ENCODE results near the gene PTPRK.

PTPRK gene

GRCh38 chr6:128118401-128118800, 402.0 kb downstream of the PTPRK start:
- no peak overlapping the region for H3K4me3 ChIP-seq (ENCODE audit: low read depth in 1 of 2, low read length in 2 of 2)
- H3K4me1 ChIP-seq (ENCODE audit: control insufficient read depth in 1 of 2, insufficient read depth in 2 of 2, low read length in 2 of 2) = peaks cover 0 to 8% of the 10 kb centered on the region in 2 donors
- H3K9me3 ChIP-seq (ENCODE audit: control insufficient read depth in 1 of 2, low read length in 2 of 2) = no peaks in the 10 kb centered on the region

GRCh38 chr6:128117916-128118315, 402.5 kb downstream of the PTPRK start:
- H3K4me3 ChIP-seq (ENCODE audit: low read depth in 1 of 2, low read length in 2 of 2) = no peak overlapping the region
- no peaks in the 10 kb centered on the region for H3K9me3 ChIP-seq (ENCODE audit: control insufficient read depth in 1 of 2, low read length in 2 of 2)
- no peaks in the 10 kb centered on the region for H3K27me3 ChIP-seq (ENCODE audit: control insufficient read depth in 1 of 2, insufficient read depth in 2 of 2, low read length in 2 of 2)
- peaks cover 2 to 8% of the 10 kb centered on the region in 2 donors for H3K4me1 ChIP-seq (ENCODE audit: control insufficient read depth in 1 of 2, insufficient read depth in 2 of 2, low read length in 2 of 2)
- no peak overlapping the region for H3K9ac ChIP-seq (ENCODE audit: low read depth in 1 of 2, low read length in 2 of 2)
- H3K36me3 ChIP-seq (ENCODE audit: control insufficient read depth in 1 of 2, insufficient read depth in 2 of 2, low read length in 2 of 2) = peaks cover 0 to 3% of the 10 kb centered on the region in 2 donors
- no peak overlapping the region for H3K27ac ChIP-seq (ENCODE audit: low read depth, low read length)

More at GRCh38 chr6:128118401-128118800, 402.0 kb downstream of the PTPRK start:
- no peak overlapping the region for H3K27ac ChIP-seq (ENCODE audit: low read depth, low read length)
- H3K36me3 ChIP-seq (ENCODE audit: control insufficient read depth in 1 of 2, insufficient read depth in 2 of 2, low read length in 2 of 2) = peaks cover 0 to 3% of the 10 kb centered on the region in 2 donors
- no peak overlapping the region for H3K9ac ChIP-seq (ENCODE audit: low read depth in 1 of 2, low read length in 2 of 2)
- H3K27me3 ChIP-seq (ENCODE audit: control insufficient read depth in 1 of 2, insufficient read depth in 2 of 2, low read length in 2 of 2) = no peaks in the 10 kb centered on the region

GRCh38 chr6:128114164-128114563, 406.2 kb downstream of the PTPRK start:
- Histone ChIP-seq H3K4me3 (ENCODE audit: low read depth in 1 of 2, low read length in 2 of 2) (no peak overlapping the region), H3K4me1 (ENCODE audit: control insufficient read depth in 1 of 2, insufficient read depth in 2 of 2, low read length in 2 of 2) (peaks cover 0 to 10% of the 10 kb centered on the region in 2 donors), H3K36me3 (ENCODE audit: control insufficient read depth in 1 of 2, insufficient read depth in 2 of 2, low read length in 2 of 2) (peaks cover 0 to 3% of the 10 kb centered on the region in 2 donors), H3K27me3 (ENCODE audit: control insufficient read depth in 1 of 2, insufficient read depth in 2 of 2, low read length in 2 of 2) (no peaks in the 10 kb centered on the region), H3K9me3 (ENCODE audit: control insufficient read depth in 1 of 2, low read length in 2 of 2) (no peaks in the 10 kb centered on the region), H3K27ac (ENCODE audit: low read depth, low read length) (no peak overlapping the region), H3K9ac (ENCODE audit: low read depth in 1 of 2, low read length in 2 of 2) (no peak overlapping the region)

- Histone ChIP-seq H3K9ac (ENCODE audit: low read depth in 1 of 2, low read length in 2 of 2) (peak overlapping the region; percentile 16 to 37), H3K4me3 (ENCODE audit: low read depth in 1 of 2, low read length in 2 of 2) (peak overlapping the region; percentile 56 to 62), H3K27ac (ENCODE audit: low read depth, low read length) (no peak overlapping the region), H3K9me3 (ENCODE audit: control insufficient read depth in 1 of 2, low read length in 2 of 2) (no peaks in the 10 kb centered on the region), H3K27me3 (ENCODE audit: control insufficient read depth in 1 of 2, insufficient read depth in 2 of 2, low read length in 2 of 2) (no peaks in the 10 kb centered on the region), H3K36me3 (ENCODE audit: control insufficient read depth in 1 of 2, insufficient read depth in 2 of 2, low read length in 2 of 2) (no peaks in the 10 kb centered on the region), H3K4me1 (ENCODE audit: control insufficient read depth in 1 of 2, insufficient read depth in 2 of 2, low read length in 2 of 2) (peaks cover 0 to 10% of the 10 kb centered on the region in 2 donors)
Measured at GRCh38 chr6:128112494-128112893, 407.9 kb downstream of the PTPRK start.

GRCh38 chr6:128111096-128111495, 409.3 kb downstream of the PTPRK start:
- Histone ChIP-seq H3K4me3 (ENCODE audit: low read depth in 1 of 2, low read length in 2 of 2) (no peak overlapping the region), H3K27ac (ENCODE audit: low read depth, low read length) (no peak overlapping the region), H3K4me1 (ENCODE audit: control insufficient read depth in 1 of 2, insufficient read depth in 2 of 2, low read length in 2 of 2) (peaks cover 0 to 10% of the 10 kb centered on the region in 2 donors), H3K9ac (ENCODE audit: low read depth in 1 of 2, low read length in 2 of 2) (no peak overlapping the region), H3K36me3 (ENCODE audit: control insufficient read depth in 1 of 2, insufficient read depth in 2 of 2, low read length in 2 of 2) (no peaks in the 10 kb centered on the region), H3K27me3 (ENCODE audit: control insufficient read depth in 1 of 2, insufficient read depth in 2 of 2, low read length in 2 of 2) (no peaks in the 10 kb centered on the region), H3K9me3 (ENCODE audit: control insufficient read depth in 1 of 2, low read length in 2 of 2) (no peaks in the 10 kb centered on the region)

GRCh38 chr6:128107682-128108081, 412.7 kb downstream of the PTPRK start:
- no peaks in the 10 kb centered on the region for H3K36me3 ChIP-seq (ENCODE audit: control insufficient read depth in 1 of 2, insufficient read depth in 2 of 2, low read length in 2 of 2)

GRCh38 chr6:128099571-128100197, 420.7 kb downstream of the PTPRK start:
- Histone ChIP-seq H3K4me3 (ENCODE audit: low read depth in 1 of 2, low read length in 2 of 2) (no peak overlapping the region), H3K36me3 (ENCODE audit: control insufficient read depth in 1 of 2, insufficient read depth in 2 of 2, low read length in 2 of 2) (no peaks in the 10 kb centered on the region), H3K4me1 (ENCODE audit: control insufficient read depth in 1 of 2, insufficient read depth in 2 of 2, low read length in 2 of 2) (no peaks in the 10 kb centered on the region), H3K9me3 (ENCODE audit: control insufficient read depth in 1 of 2, low read length in 2 of 2) (no peaks in the 10 kb centered on the region), H3K27me3 (ENCODE audit: control insufficient read depth in 1 of 2, insufficient read depth in 2 of 2, low read length in 2 of 2) (no peaks in the 10 kb centered on the region), H3K27ac (ENCODE audit: low read depth, low read length) (no peak overlapping the region), H3K9ac (ENCODE audit: low read depth in 1 of 2, low read length in 2 of 2) (no peak overlapping the region)

More at GRCh38 chr6:128107682-128108081, 412.7 kb downstream of the PTPRK start:
- Histone ChIP-seq H3K4me3 (ENCODE audit: low read depth in 1 of 2, low read length in 2 of 2) (no peak overlapping the region), H3K27ac (ENCODE audit: low read depth, low read length) (no peak overlapping the region), H3K9me3 (ENCODE audit: control insufficient read depth in 1 of 2, low read length in 2 of 2) (no peaks in the 10 kb centered on the region), H3K27me3 (ENCODE audit: control insufficient read depth in 1 of 2, insufficient read depth in 2 of 2, low read length in 2 of 2) (no peaks in the 10 kb centered on the region), H3K4me1 (ENCODE audit: control insufficient read depth in 1 of 2, insufficient read depth in 2 of 2, low read length in 2 of 2) (peaks cover 0 to 6% of the 10 kb centered on the region in 2 donors), H3K9ac (ENCODE audit: low read depth in 1 of 2, low read length in 2 of 2) (no peak overlapping the region)

GRCh38 chr6:128098000-128098581, 422.3 kb downstream of the PTPRK start:
- no peaks in the 10 kb centered on the region for H3K36me3 ChIP-seq (ENCODE audit: control insufficient read depth in 1 of 2, insufficient read depth in 2 of 2, low read length in 2 of 2)
- H3K9ac ChIP-seq (ENCODE audit: low read depth in 1 of 2, low read length in 2 of 2) = no peak overlapping the region
- H3K9me3 ChIP-seq (ENCODE audit: control insufficient read depth in 1 of 2, low read length in 2 of 2) = no peaks in the 10 kb centered on the region
- no peak overlapping the region for H3K27ac ChIP-seq (ENCODE audit: low read depth, low read length)
- no peak overlapping the region for H3K4me3 ChIP-seq (ENCODE audit: low read depth in 1 of 2, low read length in 2 of 2)
- no peaks in the 10 kb centered on the region for H3K4me1 ChIP-seq (ENCODE audit: control insufficient read depth in 1 of 2, insufficient read depth in 2 of 2, low read length in 2 of 2)
- no peaks in the 10 kb centered on the region for H3K27me3 ChIP-seq (ENCODE audit: control insufficient read depth in 1 of 2, insufficient read depth in 2 of 2, low read length in 2 of 2)

- Histone ChIP-seq H3K4me1 (ENCODE audit: control insufficient read depth in 1 of 2, insufficient read depth in 2 of 2, low read length in 2 of 2) (no peaks in the 10 kb centered on the region), H3K9me3 (ENCODE audit: control insufficient read depth in 1 of 2, low read length in 2 of 2) (no peaks in the 10 kb centered on the region), H3K27me3 (ENCODE audit: control insufficient read depth in 1 of 2, insufficient read depth in 2 of 2, low read length in 2 of 2) (no peaks in the 10 kb centered on the region), H3K4me3 (ENCODE audit: low read depth in 1 of 2, low read length in 2 of 2) (no peak overlapping the region), H3K9ac (ENCODE audit: low read depth in 1 of 2, low read length in 2 of 2) (no peak overlapping the region), H3K36me3 (ENCODE audit: control insufficient read depth in 1 of 2, insufficient read depth in 2 of 2, low read length in 2 of 2) (no peaks in the 10 kb centered on the region), H3K27ac (ENCODE audit: low read depth, low read length) (no peak overlapping the region)
Measured at GRCh38 chr6:128097009-128097408, 423.4 kb downstream of the PTPRK start.

- no peaks in the 10 kb centered on the region for H3K27me3 ChIP-seq (ENCODE audit: control insufficient read depth in 1 of 2, insufficient read depth in 2 of 2, low read length in 2 of 2)
- H3K36me3 ChIP-seq (ENCODE audit: control insufficient read depth in 1 of 2, insufficient read depth in 2 of 2, low read length in 2 of 2) = no peaks in the 10 kb centered on the region
- H3K4me3 ChIP-seq (ENCODE audit: low read depth in 1 of 2, low read length in 2 of 2) = no peak overlapping the region
- H3K9ac ChIP-seq (ENCODE audit: low read depth in 1 of 2, low read length in 2 of 2) = no peak overlapping the region
- H3K4me1 ChIP-seq (ENCODE audit: control insufficient read depth in 1 of 2, insufficient read depth in 2 of 2, low read length in 2 of 2) = no peaks in the 10 kb centered on the region
- no peak overlapping the region for H3K27ac ChIP-seq (ENCODE audit: low read depth, low read length)
- no peaks in the 10 kb centered on the region for H3K9me3 ChIP-seq (ENCODE audit: control insufficient read depth in 1 of 2, low read length in 2 of 2)
Measured at GRCh38 chr6:128095362-128095761, 425.0 kb downstream of the PTPRK start.

All from duodenal mucosa (tissue), 2 donors.